G401 (cell line): ENCODE data around the gene MAP3K14. TPM values are rescaled to one million over a fixed set of nuclear protein-coding genes. Genes with fewer than 3 reads are reported as not detected.

Experiments used
- DNase-seq: peaks from one replicate; pipeline ENCODE4 v3.0.0-alpha.2; 2015; ENCODE audit warnings: low spot score
- in situ Hi-C: cut with HindIII; loops from 2 replicates; pipeline ENCODE4 v1.10.0; 2016; ENCODE audit warnings: low sequenced_read_pairs, mixed read lengths
- total RNA-seq: library from RNA; depleted of rRNA; stranded (reverse); fragments of >200 nt; shearing (Covaris generic); gene quantifications from 2 replicates; pipeline ENCODE4 v1.2.3, GENCODE V29; 2014

The MAP3K14 gene
- total RNA-seq, 1 experiment from 2014 or later: 17.8 TPM

- in situ Hi-C loops: no loop called here
- peak; percentile 41 for DNase-seq
Measured at GRCh38 chr17:45341533-45342158, 24.8 kb upstream of the MAP3K14 start.

DNA sequence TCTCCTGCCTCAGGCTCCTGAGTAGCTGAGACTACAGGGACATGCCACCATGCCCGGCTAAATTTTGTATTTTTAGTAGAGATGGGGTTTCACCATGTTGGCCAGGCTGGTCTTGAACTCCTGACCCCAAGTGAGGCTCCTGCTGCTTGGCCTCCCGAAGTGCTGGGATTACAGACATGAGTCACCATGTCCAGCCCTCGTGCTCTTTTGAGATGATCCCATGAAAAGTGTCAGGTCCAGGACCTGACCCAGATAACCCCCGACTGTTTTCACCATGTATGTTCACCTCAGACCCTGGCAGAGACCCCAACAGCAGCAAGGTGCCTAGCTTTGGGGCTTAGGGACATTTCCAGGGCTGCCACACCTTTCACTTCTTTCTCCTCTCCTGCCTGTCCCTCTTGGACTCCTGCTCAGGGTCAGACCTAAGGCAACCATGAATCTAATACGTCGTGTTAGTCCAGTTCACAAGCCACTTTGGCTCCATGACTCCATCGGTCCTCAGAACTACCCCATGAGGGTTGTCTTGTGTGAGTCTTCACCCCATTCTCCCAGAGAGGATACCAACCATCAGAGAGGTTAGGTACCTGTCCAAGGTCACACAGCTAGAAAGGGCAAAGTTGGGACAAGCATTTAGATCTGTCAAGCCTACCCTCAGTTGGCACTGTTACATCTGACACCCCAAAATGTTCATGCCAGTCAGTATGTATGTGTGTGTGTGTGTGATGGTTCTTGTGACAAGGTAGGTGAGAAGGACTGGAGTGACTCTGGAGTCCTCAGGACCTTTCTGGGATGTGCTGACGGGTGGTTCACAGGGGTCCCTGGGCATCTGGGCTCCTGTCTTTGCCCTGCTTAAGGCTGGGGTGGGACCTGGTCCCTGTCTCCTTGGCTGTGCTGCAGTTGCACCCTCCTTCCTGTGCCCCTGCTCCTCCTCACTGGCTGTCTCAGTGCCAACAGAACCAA lies 23.1 kb upstream of the MAP3K14 start:
- no peak for DNase-seq
- in situ Hi-C loops: no loop called here

GRCh38 chr17:45338996-45339535 lies 22.2 kb upstream of the MAP3K14 start:
- in situ Hi-C loops: no loop called here
- no peak for DNase-seq

DNA sequence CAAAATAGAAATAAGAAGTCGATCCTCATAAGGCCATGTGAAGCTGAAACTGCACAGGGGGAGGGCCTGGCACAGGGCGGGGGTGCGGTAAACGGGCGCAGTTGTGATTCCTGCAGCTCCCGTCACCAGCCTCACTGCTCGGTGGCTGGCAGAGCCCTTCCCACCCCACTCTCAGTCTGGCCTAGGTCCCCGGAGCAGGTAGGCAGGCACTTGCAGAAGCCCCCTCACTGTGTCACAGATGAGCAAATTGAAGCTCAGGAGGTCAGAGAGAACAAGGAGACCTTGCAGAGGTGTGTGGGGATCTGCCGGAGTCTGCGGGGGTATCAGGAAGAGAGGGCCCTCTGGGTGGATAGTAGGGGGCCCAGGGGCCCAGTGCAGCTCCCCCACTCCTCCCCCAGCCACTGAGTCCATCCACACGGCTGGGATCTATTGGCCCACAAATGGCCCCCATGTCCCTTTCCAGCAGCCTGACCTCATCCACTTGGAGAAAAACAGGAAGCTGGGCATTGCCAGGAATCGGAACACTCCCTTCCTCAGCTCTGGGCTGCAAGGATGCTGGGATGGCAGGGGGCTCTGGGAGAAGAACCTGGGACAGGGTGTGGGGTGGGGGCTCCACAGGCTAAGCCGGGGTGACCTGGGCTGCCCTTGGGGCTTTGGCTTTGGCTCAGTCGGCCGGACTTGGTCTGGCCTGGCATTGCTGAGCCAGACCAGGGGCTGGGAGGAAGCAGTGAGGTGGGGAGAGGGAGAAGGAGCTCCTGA lies 21.4 kb upstream of the MAP3K14 start:
- in situ Hi-C loops: no loop called here
- no peak for DNase-seq

GRCh38 chr17:45336390-45337182 lies 19.8 kb upstream of the MAP3K14 start:
- no peak for DNase-seq
- in situ Hi-C loops: no loop called here

DNA sequence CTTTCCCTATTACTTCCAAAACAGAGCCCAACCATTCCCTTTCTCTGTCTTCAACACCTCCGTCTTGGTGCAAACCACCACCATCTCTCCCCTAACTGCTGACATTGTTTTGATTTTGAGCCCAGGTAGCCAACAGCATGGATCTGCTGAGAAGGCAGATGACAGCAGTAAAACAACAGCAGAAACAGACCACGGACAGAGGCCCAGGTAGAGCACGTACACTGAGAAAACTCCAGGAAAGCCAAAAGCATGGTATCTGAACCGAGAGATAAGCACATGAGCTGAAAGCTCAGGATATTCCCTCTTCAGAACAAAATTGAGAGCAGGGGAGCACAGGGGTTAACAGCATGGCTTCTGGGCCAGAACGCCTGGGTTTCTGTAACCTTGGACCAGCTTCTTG lies 18.9 kb upstream of the MAP3K14 start:
- in situ Hi-C loops: no loop called here

DNA sequence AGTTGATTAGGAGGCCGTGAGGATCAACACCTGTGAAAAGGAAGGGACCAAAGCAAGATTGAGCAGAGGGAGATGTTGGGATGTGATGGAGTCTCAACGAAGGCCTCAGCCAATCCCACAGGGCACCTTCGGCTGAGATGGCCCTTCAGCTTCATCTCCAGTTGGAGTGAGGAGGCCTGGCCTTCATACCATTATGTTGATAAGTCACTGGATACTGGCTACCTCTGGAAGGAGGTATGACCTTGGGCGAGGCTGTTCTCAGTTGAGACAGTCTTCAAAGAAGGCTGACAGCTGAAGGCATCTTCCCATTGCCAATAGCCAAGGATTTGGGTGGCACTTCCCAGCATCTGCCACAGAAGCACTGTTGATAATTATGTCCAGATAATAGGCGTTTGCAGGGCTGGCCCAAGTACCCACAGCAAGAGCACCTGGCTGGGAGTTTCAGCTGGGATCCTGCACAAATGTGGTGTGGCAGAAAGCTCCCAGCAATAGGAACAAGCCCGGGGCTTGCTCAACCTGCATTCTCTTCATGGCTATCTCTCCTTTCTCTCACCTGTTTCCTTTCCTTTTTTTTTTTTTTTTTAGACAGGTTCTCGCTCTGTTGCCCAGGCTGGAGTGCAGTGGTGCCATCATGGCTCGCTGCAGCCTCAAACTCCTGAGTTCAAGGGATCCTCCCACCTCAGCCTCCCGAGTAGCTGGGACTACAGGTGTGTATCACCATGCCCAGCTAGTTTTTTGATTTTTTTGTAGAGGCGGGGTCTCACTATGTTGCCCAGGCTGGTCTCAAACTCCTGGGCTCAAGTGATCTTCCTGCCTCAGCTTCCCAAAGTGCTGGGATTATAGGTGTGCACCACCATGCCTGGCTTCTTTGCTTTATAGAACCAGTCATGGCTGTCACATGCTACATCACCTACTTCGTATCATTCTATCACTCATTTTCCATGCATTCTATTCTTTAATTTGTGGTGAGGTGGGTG lies 18.2 kb upstream of the MAP3K14 start:
- in situ Hi-C loops: no loop called here
- no peak for DNase-seq

More for the DNA sequence above, 18.9 kb upstream of the MAP3K14 start:
- DNase-seq: no peak

DNA sequence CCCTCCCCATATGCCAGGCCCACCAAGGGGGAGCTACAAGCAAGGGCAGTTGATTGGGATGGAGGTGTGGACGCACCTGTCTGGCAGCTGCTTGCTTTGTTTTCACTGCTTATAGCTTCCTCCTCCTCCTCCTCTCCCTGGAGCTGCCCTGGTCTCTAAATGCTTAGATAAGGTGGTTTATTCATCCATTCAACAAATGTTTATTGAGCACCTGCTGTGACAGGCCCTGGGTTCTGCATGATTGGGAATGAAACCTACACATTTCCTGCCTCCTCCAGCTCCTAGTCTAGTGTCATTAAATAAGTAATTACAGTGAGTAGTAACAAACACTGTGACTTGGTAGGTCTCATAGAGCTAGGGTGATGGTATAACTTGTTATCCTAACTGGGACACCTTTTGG lies 17.4 kb upstream of the MAP3K14 start:
- no peak for DNase-seq
- in situ Hi-C loops: no loop called here

DNA sequence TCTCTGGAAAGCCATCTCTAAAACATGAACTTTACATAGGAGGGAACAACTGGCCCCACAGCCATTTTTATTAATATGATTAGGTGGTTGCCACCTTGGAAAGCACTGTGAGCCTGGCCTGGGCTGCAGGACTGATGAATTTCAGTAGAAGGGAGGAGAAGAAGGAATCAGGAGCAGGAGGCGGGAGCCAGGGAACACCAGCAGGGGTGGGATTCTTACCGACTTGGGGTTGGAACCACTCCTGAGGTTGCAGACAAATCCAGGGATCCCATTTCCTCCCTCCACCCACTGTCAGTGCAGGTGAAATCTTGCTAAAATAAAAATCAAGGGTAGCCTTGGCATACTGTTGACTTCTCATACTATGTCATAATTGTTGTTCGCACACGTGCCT lies 16.9 kb upstream of the MAP3K14 start:
- no peak for DNase-seq
- in situ Hi-C loops: no loop called here

DNA sequence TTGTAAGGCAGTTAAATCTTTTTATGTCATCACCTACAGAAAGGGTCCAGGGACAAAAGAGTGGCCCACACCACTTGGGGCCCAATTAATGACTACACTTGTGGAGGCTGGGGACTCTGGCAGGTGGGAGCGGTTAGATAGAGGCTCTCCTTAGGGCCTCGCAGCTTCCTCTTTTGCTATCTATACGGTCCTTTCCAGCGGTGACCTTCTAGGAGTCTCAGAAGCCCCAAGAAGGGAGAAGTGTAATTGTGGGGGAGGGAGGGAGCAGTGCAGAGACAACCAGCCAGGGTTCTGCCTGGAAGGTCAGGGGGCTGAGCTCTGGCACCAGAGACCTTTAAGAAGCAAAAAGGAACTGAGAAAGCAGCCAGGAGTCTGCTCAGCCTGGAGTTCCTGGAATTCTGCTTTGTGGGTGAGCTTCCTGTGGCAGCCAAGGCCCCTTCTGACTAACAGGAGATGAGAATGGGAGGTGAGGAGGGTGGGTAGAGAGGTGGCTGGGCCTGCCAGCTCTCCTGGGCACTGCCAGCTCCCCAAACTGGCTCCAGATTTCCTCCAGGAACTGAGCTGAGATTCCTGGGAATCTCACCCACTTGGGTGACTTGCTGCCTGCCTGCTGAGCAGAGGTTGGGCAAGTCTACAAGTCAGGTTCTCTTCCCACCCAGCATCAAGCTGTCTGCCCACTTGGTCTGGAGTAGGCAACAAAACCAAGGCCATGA lies 16.3 kb upstream of the MAP3K14 start:
- DNase-seq: no peak
- in situ Hi-C loops: no loop called here

DNA sequence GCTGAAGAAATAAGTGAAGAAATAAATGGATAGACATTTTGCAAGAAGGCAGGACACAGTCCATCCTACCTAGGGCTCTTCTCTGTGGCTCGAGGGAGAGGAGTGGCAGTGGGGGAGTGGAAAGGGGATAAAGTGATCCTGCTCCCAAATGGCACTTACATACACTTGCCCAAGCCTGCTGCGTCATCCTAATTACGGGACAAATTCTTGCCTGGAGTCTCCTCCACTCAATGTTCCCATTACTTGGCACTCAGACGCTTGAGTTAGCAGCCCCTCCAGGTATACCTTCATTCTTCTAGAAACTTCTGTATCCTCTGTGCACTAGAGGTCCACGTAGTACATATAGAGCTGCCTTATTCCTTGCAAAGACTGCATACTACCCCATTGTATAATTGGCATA lies 15.7 kb upstream of the MAP3K14 start:
- in situ Hi-C loops: no loop called here

GRCh38 chr17:45326626-45327025 lies 9.8 kb upstream of the MAP3K14 start:
- in situ Hi-C loops: no loop called here
- DNase-seq: no peak

More for the DNA sequence above, 15.7 kb upstream of the MAP3K14 start:
- DNase-seq: no peak

- in situ Hi-C loops: no loop called here
Measured at GRCh38 chr17:45325810-45326209, 9.0 kb upstream of the MAP3K14 start.

DNA sequence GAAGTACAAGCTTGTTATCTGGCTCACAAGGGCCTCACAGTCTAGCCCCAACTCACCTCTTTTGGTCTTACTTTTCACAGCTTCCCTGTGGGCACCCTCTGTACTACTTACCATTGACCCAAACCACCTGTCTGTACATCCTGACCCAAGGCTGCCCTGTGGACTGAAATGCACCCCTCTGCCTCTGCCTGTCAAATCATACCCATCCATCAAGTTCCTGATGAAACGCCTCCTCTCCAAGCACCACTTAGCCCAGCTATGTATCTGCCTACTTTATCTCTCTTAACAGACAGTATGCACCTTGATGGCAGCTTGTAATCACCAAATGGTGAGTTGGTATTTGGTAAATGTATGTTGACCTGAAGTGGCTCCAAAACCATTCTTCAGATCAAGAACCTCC lies 7.5 kb upstream of the MAP3K14 start:
- in situ Hi-C loops: no loop called here
- no peak for DNase-seq

More at GRCh38 chr17:45325810-45326209, 9.0 kb upstream of the MAP3K14 start:
- no peak for DNase-seq

DNA sequence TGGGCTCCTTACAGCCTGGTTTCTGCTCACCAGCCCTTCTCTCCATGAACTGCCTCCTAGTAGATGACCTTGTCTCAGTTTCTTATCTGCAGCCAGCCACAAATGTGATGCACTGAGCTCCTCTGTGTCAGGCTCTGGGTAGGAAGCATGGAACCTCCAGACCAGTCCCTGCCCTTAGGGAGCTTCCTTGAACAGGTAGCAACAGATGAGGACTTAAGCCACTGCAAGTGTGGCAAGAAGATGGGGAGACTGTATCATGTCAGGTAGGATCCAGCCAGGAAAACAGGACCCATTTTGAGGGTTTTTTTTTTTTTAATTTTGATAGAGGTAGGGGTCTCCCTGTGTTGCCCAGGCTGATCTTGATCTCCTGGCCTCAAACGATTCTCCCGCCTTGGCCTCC lies 5.3 kb upstream of the MAP3K14 start:
- in situ Hi-C loops: no loop called here
- DNase-seq: no peak

DNA sequence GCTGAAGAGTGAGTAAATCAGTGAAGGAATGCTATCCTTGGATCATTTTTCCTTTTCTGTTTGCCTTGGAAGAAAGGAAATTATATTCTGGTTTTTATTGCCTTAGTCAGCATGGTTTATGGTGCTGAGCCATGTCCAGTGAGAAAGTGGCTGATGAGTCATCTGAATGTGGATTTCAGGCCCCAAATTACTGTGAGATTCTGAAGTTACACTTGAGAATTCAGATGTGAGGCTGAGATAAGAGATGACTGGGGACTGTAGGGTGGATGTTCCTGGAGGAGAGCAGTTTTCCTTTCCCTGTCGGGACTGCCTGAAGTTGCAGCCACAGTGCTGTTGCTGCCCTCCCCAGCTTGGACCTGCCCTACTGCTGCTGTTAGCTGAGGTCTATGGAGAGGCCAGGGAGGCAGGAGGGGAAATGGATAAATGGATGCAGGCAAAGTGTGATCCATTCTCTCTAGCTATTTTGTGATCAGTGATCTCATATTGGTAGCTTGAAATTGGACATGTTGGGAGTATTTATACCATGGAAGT lies 4.2 kb upstream of the MAP3K14 start:
- in situ Hi-C loops: no loop called here
- no peak for DNase-seq

DNA sequence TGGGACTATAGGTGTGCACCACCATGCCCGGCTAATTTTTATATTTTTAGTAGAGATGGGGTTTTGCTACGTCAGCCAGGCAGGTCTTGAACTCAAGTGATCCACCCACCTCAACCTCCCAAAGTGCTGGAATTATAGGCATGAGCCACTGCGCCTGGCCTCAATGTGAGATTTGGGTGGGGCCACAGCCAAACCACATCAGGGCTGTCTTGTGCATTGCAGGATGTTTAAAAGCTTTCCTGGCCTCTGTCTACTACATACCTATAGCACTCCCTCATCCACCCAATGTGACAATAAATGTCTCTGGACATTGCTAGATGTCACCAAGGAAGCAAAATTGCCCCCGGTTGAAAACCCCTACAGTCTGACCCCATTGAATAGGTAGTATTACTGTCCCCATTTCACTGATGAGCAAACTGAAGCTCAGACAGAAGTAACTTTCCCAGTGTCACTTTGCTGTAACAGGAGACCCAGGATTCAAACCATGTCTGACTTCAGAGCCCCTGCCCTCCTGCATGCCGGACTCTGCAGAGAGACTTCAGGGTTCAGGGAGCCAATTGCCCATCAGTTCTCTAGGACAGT lies 3.6 kb upstream of the MAP3K14 start:
- in situ Hi-C loops: no loop called here
- no peak for DNase-seq
